ENCODE results near the gene RCSD1. TPM values are rescaled to one million over a fixed set of nuclear protein-coding genes. Genes with fewer than 3 reads are reported as not detected.

RCSD1 gene
- total and polyA plus RNA-seq, 7 donors, result 3.9 to 34.2 (median 13.7) TPM

DNA sequence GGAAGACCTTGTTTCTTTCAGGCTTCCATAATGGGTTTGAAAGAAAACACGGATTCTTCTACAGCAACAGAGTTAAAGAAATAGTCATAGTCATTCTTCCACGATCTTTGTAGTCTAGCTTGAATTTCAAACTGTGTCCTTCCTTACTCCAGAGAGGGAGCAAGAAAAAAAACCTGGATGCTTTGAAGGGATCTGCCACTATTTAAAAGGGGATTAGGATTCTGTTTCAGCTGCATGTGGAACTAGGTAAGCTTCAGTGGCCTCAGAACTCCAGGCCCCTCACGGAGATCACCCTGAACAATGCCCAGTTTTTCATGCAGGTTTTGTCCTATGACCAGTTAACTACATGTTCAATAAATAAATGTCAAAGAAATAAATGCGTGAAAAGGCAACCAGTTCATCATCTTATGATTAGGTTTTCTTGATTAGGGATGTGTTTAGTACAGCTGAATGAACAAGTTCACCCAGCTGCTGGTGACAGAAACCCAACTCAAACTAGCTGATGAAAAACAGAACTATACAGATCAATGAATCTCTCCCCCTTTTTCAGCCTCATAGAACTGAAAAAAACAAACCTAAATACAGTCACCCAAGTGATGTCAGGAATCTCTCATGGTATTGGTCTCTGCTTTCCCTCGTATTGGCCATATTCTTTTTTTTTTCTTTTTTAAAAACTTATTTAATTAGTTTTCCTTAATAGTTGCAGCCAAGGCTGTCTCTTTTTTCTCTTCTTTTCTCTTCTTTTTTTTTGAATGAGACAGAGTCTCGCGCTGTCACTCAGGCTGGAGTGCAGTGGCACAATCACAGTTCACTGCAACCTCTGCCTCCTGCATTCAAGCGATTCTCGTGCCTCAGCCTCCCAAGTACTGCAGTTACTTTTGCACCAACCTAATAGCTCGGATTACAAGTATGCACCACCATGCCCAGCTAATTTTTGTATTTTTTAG, 77.2 kb downstream of the RCSD1 start:
- Histone ChIP-seq H3K4me1 (no peaks in the 10 kb centered on the region), H3K4me3 (no peak overlapping the region), H3K9me3 (no peaks in the 10 kb centered on the region), H3K27me3 (ENCODE audit: insufficient read depth in 3 of 3, low read length in 2 of 3) (no peaks in the 10 kb centered on the region), H3K36me3 (ENCODE audit: insufficient read depth in 1 of 2, low read depth in 1 of 2) (peaks cover 0 to 30% of the 10 kb centered on the region in 2 donors), H3K27ac (no peak overlapping the region)
- TF ChIP-seq, protein P1, sequence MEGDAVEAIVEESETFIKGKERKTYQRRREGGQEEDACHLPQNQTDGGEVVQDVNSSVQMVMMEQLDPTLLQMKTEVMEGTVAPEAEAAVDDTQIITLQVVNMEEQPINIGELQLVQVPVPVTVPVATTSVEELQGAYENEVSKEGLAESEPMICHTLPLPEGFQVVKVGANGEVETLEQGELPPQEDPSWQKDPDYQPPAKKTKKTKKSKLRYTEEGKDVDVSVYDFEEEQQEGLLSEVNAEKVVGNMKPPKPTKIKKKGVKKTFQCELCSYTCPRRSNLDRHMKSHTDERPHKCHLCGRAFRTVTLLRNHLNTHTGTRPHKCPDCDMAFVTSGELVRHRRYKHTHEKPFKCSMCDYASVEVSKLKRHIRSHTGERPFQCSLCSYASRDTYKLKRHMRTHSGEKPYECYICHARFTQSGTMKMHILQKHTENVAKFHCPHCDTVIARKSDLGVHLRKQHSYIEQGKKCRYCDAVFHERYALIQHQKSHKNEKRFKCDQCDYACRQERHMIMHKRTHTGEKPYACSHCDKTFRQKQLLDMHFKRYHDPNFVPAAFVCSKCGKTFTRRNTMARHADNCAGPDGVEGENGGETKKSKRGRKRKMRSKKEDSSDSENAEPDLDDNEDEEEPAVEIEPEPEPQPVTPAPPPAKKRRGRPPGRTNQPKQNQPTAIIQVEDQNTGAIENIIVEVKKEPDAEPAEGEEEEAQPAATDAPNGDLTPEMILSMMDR (IDR thresholded peaks at IDR 0.05), result no peak
- intact Hi-C loops (cut with DNase I), result no loop called here
- 73 to 77% (median 76%) methylated on average over 10 of the region's 10 CpGs for WGBS, 3 donors
- ATAC-seq, result no peak
- DNase-seq, result no peak

- DNase-seq (no peak), ATAC-seq (no peak)
- WGBS, 3 donors, result 90 to 91% (median 91%) methylated on average over 4 of the region's 4 CpGs
- TF ChIP-seq, protein P1 (IDR thresholded peaks at IDR 0.05), result no peak
- Histone ChIP-seq H3K9me3 (no peaks in the 10 kb centered on the region), H3K4me1 (no peaks in the 10 kb centered on the region), H3K36me3 (ENCODE audit: insufficient read depth in 1 of 2, low read depth in 1 of 2) (peaks cover 0 to 23% of the 10 kb centered on the region in 2 donors), H3K27ac (no peak overlapping the region), H3K27me3 (ENCODE audit: insufficient read depth in 3 of 3, low read length in 2 of 3) (no peaks in the 10 kb centered on the region), H3K4me3 (no peak overlapping the region)
- intact Hi-C loops (cut with DNase I), result no loop called here
Observed at GRCh38 chr1:167707942-167708341, 77.9 kb downstream of the RCSD1 start.

DNA sequence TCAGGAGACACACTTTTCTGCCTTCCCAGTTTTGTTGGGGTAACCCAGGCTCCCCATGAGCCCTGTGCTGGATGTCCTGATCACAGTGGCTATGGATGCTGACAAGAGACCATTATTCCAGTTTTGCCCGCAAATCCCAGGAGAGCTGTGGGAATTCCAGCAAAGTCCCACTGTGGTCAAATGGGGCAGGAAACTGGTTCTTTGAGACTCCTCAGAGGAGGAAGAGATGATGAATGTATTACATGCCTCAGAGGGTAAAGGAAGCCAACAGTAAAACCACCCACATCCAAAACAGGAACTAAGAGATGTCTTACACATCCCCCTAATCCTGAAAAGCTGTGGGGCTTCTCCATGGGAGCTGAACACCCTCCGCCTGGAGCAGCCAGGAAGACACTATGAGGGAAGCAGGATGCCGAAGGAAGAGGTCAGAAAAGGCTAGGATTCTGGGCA, 78.9 kb downstream of the RCSD1 start:
- ATAC-seq, result no peak
- H3K4me3 ChIP-seq, result no peak overlapping the region
- intact Hi-C loops (cut with DNase I), result no loop called here
- WGBS, 3 donors, result 59 to 62% (median 60%) methylated on average over 3 of the region's 3 CpGs
- TF ChIP-seq, protein P1 (IDR thresholded peaks at IDR 0.05), result no peak
- H3K36me3 ChIP-seq (ENCODE audit: insufficient read depth in 1 of 2, low read depth in 1 of 2), result peaks cover 0 to 18% of the 10 kb centered on the region in 2 donors
- no peaks in the 10 kb centered on the region for H3K9me3 ChIP-seq
- H3K27me3 ChIP-seq (ENCODE audit: insufficient read depth in 3 of 3, low read length in 2 of 3), result no peaks in the 10 kb centered on the region
- H3K27ac ChIP-seq, result no peak overlapping the region
- no peak for DNase-seq
- H3K4me1 ChIP-seq, result no peaks in the 10 kb centered on the region

GRCh38 chr1:167710836-167711235, 80.8 kb downstream of the RCSD1 start:
- intact Hi-C loops (cut with DNase I), result loop anchor here in 1 of 2 donors (10.0 kb wide), 1 partner anchor 224 kb away; the partner anchor contains the start of genes DCAF6 and MPC2
- Histone ChIP-seq H3K27ac (no peak overlapping the region), H3K4me1 (no peaks in the 10 kb centered on the region), H3K9me3 (no peaks in the 10 kb centered on the region), H3K4me3 (no peak overlapping the region), H3K36me3 (ENCODE audit: insufficient read depth in 1 of 2, low read depth in 1 of 2) (peaks cover 0 to 2% of the 10 kb centered on the region in 2 donors), H3K27me3 (ENCODE audit: insufficient read depth in 3 of 3, low read length in 2 of 3) (no peaks in the 10 kb centered on the region)
- DNase-seq, result no peak
- whole genome bisulfite sequencing, 3 donors, result 52 to 97% (median 76%) methylated on average over 1 of the region's 1 CpG
- TF ChIP-seq, protein P1 (IDR thresholded peaks at IDR 0.05), result no peak
- no peak for ATAC-seq
